Measurements from ENCODE around the gene EFNA5. TPM values are rescaled to one million over a fixed set of nuclear protein-coding genes. Genes with fewer than 3 reads are reported as not detected.

The EFNA5 gene
- total RNA-seq, 1 donor from 2014 or later = 12.0 TPM

DNA sequence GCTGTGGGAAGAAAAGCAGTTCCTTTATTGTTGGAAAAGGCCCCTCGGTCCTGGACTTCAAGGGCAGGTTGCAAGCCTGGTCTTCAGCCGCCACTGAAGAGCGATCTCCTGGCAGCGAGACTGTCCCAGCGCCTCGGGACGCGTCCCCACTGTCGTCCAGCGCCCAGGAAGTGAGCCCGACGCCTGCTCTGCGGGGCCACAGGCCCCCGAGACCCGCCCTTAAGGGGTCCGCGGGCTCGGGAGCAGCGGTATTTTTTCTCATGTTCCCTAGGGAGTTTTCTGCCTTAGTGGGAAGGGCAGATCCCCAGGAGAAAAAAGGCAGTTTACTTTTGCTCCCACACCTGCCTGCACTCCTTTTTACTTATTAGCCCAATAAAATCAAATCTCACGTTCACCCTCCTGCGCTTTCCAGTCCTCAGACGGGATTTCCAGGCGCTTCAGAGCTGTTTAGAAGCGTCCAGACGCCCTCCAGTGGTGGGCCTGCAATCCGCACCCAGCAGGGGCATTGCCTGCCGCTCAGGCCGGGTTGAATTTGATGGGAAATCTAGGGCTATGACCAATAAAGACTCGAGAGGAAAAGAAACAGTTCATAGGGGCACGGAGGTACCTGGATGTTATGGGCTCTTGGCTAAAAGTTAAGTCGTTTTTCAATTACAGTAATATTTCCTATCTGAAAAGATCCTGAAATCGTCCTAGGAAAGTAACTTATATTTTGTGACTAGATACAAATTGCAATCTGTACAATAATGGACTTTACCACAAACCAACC is 2.8 kb upstream of the EFNA5 start:
- H3K36me3 Mint-ChIP-seq (ENCODE audit: insufficient read depth) = no peaks in the 10 kb centered on the region
- peaks cover 22% of the 10 kb centered on the region for H3K27me3 Mint-ChIP-seq
- TF ChIP-seq, protein P1, sequence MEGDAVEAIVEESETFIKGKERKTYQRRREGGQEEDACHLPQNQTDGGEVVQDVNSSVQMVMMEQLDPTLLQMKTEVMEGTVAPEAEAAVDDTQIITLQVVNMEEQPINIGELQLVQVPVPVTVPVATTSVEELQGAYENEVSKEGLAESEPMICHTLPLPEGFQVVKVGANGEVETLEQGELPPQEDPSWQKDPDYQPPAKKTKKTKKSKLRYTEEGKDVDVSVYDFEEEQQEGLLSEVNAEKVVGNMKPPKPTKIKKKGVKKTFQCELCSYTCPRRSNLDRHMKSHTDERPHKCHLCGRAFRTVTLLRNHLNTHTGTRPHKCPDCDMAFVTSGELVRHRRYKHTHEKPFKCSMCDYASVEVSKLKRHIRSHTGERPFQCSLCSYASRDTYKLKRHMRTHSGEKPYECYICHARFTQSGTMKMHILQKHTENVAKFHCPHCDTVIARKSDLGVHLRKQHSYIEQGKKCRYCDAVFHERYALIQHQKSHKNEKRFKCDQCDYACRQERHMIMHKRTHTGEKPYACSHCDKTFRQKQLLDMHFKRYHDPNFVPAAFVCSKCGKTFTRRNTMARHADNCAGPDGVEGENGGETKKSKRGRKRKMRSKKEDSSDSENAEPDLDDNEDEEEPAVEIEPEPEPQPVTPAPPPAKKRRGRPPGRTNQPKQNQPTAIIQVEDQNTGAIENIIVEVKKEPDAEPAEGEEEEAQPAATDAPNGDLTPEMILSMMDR (IDR thresholded peaks at IDR 0.05; ENCODE audit: unreplicated experiment) = peak; percentile 98
- DNase-seq (ENCODE audit: low spot score, unreplicated experiment) = peak; percentile 85
- peak overlapping the region; percentile 93 for H3K27ac Mint-ChIP-seq
- H3K4me1 Mint-ChIP-seq (ENCODE audit: low read depth) = peaks cover 10% of the 10 kb centered on the region
- H3K4me3 Mint-ChIP-seq (ENCODE audit: low read depth) = peak overlapping the region; percentile 82
- no peaks in the 10 kb centered on the region for H3K9me3 Mint-ChIP-seq (ENCODE audit: low read depth)

DNA sequence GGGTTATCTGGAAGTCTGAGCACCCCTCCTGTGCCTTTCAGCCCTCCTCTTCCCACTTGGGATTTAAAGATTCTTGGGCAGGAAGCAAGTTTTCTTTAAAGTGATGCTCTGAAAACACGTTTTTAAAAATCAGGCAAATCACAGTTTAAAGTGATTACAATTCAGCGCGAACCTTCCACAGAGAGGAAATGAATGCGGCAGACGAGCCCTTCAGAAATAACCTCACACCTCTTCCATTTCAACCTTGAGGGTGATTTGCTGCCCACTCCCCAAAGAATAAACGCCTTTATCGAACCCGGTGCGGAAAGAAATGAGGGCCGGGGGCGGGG is 2.3 kb upstream of the EFNA5 start:
- Mint-ChIP-seq H3K27ac (peak overlapping the region; percentile 93), H3K27me3 (peaks cover 27% of the 10 kb centered on the region), H3K4me1 (ENCODE audit: low read depth) (peaks cover 15% of the 10 kb centered on the region), H3K9me3 (ENCODE audit: low read depth) (no peaks in the 10 kb centered on the region), H3K36me3 (ENCODE audit: insufficient read depth) (no peaks in the 10 kb centered on the region), H3K4me3 (ENCODE audit: low read depth) (peak overlapping the region; percentile 82)
- DNase-seq (ENCODE audit: low spot score, unreplicated experiment) = no peak
- TF ChIP-seq, protein P1 (IDR thresholded peaks at IDR 0.05; ENCODE audit: unreplicated experiment) = no peak

DNA sequence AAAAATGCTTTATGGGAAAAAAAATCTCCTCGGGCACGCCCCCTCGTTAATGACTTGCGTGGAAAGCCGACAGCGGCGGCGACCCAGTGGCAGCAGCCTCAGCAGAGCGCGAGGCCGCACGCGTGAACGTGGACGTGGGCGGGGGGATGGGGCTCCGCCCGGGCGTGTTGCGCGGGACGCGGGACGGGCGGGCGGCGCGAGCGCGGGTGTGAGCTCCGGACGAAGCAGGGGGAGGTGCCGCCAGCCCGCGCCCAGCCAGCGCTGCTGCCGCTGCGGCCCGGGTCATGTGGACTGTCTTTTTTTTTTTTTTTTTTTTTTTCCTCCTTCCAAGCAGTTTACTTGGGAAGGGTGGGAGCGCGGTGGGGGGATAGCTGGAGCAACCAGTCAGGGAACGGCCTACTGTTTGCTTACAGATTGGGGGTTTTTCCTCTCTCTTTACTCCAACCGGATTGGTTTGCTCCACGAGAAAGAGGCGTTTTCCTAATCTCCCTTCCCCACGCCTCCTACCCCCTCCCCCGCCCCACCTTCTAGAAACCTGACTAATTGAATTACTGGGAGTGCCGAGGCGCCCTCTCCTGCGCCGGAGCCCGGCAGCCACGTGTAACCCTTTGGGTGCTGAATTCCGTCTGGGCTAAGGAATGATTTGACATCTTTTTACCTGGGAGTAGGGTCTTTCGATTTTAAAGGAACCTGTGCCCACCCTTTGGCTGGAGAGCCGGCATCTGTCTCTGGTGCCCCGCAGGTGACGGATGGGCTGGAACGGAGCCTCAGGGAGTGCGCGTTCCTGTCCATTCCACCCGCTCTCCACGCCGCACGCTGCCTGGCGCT is 1.7 kb upstream of the EFNA5 start:
- Mint-ChIP-seq H3K27me3 (peaks cover 28% of the 10 kb centered on the region), H3K4me1 (ENCODE audit: low read depth) (peaks cover 16% of the 10 kb centered on the region), H3K9me3 (ENCODE audit: low read depth) (no peaks in the 10 kb centered on the region), H3K27ac (peak overlapping the region; percentile 93), H3K36me3 (ENCODE audit: insufficient read depth) (no peaks in the 10 kb centered on the region), H3K4me3 (ENCODE audit: low read depth) (peak overlapping the region; percentile 82)
- TF ChIP-seq, protein P1 (IDR thresholded peaks at IDR 0.05; ENCODE audit: unreplicated experiment) = no peak
- peak; percentile 63 for DNase-seq (ENCODE audit: low spot score, unreplicated experiment)

DNA sequence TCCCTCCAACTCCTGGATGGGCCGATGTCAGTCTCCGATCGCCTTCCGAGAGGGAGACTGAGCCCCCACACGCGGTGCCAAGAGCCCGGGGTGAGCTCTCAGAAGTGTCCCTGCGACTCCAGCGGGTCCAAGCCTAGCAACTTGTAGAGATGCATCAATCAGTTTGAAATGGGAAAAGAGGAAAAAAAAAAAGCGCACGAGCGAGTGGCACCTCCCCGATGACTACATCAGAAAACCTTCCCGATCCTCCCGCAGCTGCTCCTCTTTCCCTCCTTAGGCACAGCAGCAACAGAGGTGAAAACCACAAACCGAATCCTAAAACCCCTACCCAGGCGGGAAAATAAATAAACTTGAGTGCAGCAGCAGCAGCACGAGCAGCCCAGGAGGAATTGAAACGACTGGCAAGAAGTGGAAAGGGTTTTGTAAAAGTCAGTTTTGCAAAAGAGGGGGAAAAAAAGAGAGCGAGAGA is 1.0 kb upstream of the EFNA5 start:
- Mint-ChIP-seq H3K4me1 (ENCODE audit: low read depth) (peaks cover 17% of the 10 kb centered on the region), H3K36me3 (ENCODE audit: insufficient read depth) (no peaks in the 10 kb centered on the region), H3K27ac (peak overlapping the region; percentile 93), H3K9me3 (ENCODE audit: low read depth) (no peaks in the 10 kb centered on the region), H3K27me3 (peaks cover 32% of the 10 kb centered on the region), H3K4me3 (ENCODE audit: low read depth) (peak overlapping the region; percentile 82)
- TF ChIP-seq, protein P1 (IDR thresholded peaks at IDR 0.05; ENCODE audit: unreplicated experiment) = no peak
- DNase-seq (ENCODE audit: low spot score, unreplicated experiment) = no peak

DNA sequence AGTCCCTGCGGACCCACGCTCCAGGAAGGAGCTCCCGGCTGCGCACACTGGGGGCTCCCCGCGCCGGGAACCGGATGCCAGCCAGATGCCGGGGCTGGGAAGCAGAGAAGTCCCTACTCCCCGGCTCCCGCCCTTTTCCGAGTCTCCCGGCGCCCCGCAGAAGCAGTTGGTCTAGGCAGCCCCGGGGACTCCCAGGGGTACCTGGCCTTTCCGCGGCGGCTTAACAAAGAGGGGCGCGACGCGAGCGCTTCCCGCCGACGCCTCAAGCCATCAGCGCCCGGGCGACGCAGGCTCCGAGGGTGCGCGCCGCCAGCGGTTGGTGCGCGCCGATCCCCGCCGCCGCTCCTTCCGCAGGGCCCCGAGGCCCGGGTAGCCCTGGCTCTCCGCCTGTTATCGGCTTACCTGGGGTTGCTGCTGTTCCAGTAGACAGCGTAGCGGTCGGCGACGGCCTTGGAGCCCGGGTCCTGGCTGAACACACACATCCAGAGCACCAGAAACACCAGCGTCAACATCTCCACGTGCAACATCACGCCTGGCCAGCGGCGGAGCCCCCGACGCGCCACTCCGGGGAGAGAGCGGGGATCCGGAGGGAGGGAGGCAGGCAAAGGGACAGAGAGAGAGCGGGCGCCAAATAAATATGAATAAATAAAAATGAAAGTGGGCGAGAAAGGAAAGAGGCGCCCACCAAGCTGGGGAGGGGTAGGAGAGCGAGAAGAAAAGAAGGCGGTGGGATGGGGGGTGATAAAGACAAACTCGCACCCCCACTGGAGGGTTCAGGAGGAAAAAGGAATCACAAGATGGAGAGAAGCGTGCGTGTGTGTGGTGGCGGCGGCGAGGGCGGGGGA is 428 bp downstream of the EFNA5 start:
- H3K9me3 Mint-ChIP-seq (ENCODE audit: low read depth) = no peaks in the 10 kb centered on the region
- TF ChIP-seq, protein P1 (IDR thresholded peaks at IDR 0.05; ENCODE audit: unreplicated experiment) = peak; percentile 9
- H3K36me3 Mint-ChIP-seq (ENCODE audit: insufficient read depth) = no peaks in the 10 kb centered on the region
- peak overlapping the region; percentile 81 for H3K4me3 Mint-ChIP-seq (ENCODE audit: low read depth)
- DNase-seq (ENCODE audit: low spot score, unreplicated experiment) = peak; percentile 36
- peaks cover 17% of the 10 kb centered on the region for H3K4me1 Mint-ChIP-seq (ENCODE audit: low read depth)
- peaks cover 43% of the 10 kb centered on the region for H3K27me3 Mint-ChIP-seq
- peak overlapping the region; percentile 92 for H3K27ac Mint-ChIP-seq

Measured in progenitor cell of endocrine pancreas (in vitro differentiated cells).